Inferior parietal cortex (tissue), 1 donor: ENCODE results near the gene ARID1B.
"Not testable (repeated sequence)": the region's sequence is repeated elsewhere in the genome, so short reads cannot be mapped to it uniquely, and the experiment has no call there.

Source experiments
- DNase-seq: peaks from one replicate; pipeline ENCODE4 v3.0.0-alpha.2; 2016; ENCODE audit errors: extremely low spot score

The ARID1B gene

DNA sequence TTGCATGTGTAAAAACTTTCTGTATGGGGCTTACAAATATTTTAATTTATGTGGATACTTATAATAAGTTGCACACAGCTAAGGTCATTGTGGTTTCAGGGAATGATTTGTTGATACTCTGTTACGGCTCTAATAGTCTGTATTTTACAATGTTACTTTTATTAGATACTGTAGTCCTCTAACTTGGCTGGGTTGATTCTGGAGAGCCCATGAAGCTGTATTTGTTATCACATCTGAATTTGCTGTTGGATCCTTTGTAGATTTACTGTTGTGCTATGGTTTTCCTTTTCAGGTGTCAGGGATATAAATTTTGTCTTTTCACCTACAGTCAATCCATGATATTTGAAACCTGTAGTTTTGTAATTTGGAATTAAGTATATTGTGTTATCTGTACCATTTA, 161.0 kb downstream of the ARID1B start:
- no peak for DNase-seq

DNA sequence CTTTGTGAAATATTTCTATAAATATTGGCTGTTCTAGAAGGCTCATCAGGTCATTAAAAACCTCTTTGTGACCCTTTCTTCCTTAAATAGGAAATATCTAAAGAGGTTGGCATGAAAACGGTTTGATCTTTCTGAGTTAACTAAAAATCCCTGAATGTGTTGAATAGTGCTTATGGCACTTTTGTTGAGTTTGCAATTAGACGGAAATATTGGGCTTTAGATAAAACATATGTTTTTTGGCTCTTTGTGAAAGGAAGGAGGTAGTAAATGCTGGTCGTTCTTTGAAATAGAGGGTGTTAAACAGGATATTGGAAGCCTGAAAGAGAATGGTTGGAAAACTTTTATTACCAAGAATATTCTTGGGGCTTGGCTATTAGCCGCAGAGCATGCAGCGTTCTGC, 163.0 kb downstream of the ARID1B start:
- DNase-seq, result no peak

DNA sequence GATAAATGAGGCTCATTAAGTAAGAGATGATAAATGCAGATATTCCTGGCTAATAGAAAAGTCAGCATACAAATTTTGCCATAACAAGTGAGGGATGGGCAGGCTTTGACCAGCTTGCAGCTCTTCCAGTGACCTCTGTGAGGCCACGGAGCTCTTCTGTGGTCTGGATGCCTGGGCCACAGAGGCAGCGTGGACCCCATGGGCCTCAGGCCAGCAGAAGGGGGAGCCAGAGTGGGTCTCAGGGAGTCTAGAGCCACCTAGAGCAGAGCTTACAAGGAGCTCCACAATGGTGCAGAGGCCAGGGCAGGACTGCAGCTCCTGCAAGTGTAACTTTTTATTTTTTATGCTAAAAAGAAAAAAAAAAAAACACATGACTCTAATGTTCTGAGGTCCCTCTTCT, 165.1 kb downstream of the ARID1B start:
- DNase-seq, result no peak

DNA sequence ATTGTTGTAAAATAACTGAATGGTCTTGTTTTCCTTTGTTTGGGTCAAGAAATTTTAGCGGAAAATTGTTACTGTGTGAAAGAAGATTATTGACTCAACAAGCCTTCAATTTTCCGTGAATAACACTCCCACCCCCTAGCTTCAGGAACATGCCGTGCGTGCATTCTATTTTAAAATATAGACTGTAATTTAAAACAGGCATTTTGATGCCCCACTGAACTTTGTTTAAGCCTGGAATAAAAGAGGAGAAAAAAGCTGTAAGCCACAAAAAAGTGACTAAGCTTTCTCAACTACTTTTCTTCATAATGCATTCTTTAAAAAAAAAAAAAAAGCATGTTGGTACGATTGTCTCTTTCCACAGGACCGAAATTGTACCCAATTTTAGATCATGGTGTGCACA, 166.0 kb downstream of the ARID1B start:
- no peak for DNase-seq

DNA sequence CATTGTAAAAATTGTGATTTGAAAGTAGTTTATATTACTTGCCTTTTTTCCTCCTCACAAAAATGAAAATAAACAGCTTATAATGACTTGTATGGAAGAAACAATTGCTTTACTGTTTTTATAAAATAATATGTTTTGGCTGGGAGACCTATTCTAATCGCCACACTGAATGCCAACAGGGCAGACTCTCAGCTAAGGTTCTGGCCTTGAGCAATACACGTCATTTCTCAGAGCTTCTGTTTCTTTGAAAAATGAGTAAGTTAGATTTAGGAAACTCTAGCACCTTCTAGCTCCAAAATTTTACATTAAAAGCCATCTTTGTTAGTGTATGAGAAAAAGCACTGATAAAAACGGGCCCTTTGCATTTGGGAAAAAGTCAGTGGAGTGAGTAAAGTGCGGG, 166.6 kb downstream of the ARID1B start:
- DNase-seq, result no peak

DNA sequence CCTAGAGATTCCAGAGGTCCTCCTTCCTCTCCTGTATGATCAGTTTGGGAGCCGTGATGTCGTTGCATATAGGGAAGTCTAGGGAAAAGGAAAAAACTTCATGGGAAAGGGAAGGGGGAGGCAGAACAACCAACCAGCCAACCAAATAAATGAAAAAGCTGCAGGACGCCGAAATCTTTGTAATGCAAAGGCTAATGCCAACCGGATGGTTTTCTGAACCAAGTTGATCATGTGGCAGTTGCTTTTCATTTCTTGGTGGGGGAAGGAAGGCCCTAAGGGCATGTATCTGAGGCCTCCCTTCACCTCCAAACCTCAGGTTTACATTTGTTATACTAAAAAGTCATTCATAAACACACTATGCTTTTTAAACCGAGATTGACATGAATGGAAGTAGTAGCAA, 167.2 kb downstream of the ARID1B start:
- DNase-seq, result no peak

DNA sequence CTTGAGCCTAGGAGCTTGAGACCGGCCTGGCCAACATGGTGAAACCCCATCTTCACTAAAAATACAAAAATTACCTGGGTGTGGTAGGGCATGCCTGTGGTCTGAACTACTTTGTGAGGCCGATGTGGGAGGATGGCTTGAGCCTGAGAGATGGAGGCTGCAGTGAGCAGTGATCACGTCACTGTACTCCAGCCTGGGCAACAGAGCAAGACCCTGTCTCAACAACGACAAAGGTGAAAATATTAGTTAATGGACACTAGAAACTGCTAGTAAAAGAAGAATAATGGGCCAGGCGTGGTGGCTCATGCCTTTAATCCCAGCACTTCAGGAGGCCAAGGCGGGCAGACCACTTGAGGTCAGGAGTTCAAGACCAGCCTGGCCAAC, 168.6 kb downstream of the ARID1B start:
- not testable (repeated sequence) for DNase-seq

DNA sequence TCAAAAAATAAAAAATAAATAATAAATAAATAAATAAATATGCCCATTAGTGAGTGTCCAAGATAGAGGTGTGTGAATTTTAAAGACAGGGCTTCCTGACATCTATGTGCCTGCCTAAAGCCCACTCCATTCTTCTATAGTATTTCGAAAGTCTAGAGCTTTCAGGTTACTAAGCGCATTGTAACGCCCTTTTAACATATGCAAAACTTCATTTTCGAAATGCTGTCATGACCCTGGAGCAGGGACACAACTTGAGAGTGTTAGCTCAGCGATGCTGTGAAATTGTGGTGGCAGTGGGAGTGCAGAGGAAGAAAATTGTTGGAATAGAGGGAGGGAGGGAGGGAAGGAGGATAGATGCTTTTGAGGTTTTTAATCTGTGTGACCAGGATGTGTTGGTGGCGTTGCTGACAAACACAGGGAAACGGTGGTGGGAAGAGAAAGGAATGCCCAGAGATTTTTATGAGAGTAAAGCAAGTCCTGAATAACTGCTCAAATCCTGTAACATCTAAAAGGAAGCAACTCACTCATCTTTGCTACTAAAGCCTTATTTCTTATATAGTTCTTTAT, 169.3 kb downstream of the ARID1B start:
- DNase-seq, result no peak

DNA sequence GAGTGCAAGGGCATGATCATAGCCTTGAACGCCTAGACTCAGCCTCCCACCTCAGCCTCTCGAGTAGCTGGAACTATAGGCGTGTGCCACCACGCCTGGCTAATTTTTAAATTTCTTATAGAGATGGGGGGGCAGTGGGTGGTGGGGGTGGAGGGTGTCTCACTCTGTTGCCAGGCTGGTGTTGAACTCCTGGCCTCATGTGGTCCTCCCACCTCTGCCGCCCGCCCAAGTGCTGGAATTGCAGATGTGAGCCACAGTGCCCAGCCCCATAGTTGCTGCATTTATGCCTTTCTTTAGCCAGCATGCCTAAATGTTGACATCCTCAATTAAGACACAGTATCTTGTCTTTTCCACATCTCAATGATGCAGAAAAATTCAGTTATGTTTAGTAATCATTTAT, 171.1 kb downstream of the ARID1B start:
- DNase-seq, result no peak

DNA sequence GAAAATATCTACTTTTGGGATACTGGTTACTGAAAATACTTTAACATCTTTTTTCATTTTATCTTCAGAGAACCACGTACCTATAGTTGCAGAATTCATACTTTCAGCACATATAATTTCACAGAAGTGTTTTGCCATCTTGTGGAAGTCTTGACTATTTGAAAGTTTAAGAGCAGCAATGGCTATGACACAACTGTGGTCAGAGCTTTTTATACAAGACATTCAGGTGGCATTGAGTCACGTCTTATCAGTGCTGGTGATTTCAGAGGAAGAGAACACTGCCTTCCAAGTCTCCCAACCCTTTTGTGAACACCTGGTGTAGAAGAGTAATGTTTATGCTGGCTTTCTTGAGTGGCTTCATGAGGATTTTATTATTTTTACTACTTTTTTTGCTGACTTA, 171.6 kb downstream of the ARID1B start:
- no peak for DNase-seq

DNA sequence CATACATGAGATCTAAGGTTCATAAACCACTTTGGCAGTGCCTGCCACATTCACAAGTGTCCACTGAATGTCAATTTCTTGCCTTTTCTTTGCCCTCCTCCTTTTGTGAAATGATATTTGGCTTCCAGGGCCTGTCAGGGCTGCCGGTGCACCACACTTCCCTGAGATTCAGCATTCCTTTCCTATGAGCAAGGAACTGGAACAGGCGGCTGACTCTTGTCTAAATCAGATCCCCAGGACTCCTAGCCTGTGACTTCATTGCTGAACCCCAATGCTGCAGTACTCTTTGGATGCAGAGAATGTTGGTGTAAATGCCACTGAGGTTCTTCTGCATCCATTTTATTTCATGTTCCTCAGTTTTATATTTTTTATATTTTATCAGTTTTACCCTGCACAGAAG, 172.2 kb downstream of the ARID1B start:
- no peak for DNase-seq

DNA sequence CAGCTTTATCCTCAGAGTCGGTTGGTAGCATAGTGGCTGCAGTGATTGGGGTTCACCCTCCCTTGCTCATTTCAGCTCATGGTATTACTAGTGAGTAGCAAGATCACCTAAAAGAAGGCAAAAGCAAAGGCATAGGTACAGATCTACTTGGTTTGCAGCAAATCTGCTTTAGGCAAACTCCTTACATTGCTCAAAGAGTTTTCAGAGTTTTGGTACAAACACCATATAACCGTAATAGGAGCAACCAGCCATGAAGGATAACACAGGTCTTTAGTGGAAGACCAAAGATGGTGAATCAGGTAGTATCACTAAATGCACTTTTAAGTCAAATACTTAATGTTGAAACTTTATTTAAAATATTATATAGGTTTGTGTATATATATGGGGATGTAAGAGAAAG, 172.9 kb downstream of the ARID1B start:
- DNase-seq, result no peak

DNA sequence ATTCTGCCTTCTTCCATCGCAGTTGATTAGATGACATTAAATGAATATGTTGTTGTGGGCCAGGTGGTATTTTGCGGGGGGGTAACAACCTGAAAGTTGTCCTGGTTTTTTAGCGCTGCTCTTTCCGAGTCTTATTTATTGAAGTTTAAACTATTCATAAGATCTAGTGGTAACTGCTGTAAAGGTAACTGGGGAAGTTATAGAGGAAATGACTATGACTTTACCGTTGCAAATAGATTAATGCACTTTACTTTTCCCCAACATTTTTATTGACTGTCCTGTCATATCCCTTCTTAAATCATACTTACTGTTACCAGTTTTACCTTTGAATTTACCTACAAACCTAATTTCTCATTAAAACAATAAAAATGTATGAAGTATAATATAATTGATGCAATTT, 173.4 kb downstream of the ARID1B start:
- no peak for DNase-seq

DNA sequence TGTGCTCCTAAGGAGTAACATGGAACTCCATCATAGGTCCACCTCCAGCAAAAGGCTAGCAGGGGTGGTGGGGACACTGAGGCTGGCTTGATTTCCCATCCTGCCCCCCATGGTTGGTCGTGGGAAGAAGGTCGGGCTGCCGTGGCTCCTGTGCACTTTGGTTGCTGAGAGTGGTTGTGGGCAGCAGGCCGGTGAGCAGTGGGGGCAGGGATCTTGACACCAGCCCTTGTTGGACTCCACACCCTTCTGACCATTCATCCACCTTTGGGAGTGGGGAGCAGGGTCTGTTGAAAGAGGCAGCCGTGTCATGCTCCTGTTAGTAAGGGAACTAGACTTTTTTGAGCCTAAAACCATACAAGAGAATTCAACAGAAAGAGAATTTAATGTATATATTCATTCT, 175.2 kb downstream of the ARID1B start:
- DNase-seq, result no peak

DNA sequence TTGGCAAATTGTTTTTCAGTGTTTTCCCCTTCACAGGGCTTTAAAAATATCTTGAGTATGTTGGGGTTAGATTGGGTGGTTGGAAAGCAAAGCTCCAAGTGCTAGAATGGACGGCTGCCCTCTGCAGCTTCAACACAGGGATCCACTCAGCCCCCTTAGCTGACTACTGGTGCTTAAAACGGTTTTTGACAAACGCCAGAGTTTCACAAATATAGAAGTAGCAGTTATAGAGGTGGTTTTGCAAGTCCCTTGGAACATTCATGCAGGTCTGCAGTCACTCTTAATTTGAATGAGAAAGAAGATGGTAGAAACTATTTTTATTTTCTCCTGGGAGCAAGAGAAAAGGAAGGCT, 175.9 kb downstream of the ARID1B start:
- DNase-seq, result no peak

DNA sequence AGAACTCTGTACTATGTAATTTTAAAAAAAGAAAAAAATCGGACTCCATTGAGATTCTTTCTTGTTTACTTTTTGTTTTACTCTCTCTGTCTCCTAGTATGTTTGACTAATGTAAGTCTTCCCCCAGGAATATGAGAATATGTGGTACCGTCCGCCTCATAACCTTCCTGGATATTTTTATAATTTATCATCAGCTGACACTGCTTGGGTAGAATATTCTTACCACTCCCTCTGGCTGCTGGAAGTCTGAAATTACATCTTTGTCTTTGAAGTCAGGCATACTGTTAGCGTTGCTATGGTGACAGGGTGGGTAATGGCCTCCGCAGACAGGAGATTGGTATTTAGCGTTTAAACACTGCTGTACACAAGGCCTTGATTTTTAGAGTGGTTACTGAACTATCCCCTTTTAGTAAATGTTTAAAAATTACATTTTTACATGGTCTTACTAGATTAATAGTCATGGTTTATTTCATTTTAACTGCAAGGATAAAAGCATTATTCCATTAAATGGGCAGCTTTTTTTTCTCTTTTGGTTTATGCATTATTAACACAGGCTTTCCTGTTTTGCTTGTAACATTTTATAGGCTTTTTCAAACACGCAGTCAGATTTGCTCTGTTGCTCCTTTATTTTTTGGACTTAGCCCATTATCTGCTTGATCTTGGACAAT, 176.4 kb downstream of the ARID1B start:
- DNase-seq, result peak; percentile 55

DNA sequence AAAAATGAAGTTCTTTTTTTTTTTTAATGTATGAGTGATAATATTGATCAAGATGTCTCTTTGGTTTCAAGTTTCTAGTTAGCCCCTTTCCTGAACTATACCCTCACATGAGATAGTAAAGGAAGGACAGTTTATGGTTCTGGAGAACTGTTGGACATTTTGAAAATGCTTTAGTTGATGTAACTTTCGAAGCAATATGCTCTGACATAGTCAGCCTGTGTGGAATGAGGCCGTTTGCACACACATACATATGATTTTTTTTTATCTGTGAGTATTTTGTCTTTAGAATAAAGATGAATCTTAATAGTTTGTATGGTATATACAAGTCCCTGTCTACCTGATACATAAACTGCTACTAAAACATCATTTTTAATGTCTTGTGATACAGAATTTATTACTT, 177.0 kb downstream of the ARID1B start:
- no peak for DNase-seq

DNA sequence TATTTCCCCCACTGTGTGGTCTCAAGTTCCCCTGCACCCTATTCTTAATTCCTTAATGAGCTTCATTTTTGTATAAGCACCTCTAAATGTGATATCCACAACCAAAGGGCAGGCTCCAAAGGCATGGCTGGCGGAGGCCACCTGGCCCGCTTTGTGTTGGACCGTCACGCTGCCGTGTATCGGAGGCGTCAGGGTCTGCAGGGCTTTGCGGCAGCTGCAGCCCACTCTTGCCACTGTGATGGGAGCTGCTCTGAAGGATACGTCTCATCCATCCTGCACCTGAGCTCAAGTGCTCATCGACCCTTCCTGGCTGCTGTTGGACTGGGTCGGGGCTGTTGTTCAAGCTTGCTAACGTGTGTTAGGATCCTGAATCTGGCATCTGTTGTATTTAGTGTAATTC, 177.6 kb downstream of the ARID1B start:
- DNase-seq, result no peak

DNA sequence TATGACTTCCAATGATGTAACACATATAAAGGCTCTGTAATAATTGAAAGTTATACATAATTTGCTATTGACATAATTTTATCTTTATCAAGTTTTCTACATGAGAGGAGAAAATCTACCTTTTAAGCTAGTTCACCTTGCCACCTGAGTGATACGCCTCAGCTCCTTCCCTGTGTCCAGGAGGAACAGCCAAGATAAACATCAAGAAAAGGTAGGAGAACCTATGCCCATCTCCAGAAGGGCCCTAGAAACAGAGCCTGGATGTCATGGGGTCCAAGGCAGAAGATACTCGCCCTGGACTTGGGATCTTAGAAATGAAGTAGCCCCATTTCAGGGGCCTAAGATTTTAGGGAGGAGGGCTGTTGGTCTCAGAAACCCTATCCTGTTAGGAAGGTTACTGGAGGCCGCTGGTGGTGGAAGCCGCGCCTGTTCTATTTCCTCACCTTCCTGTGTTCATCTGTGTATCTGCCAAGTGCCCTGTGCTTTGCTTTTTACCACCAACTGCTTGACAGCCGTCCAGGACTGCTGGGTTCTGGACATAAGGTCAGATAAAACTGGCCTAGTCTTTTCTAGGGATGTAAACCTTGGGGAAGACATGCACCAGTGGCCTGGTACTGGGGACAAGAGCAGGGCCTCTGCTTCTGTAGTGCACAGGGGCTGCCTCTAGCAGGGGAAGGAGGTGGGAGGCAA, 178.5 kb downstream of the ARID1B start:
- DNase-seq, result no peak

DNA sequence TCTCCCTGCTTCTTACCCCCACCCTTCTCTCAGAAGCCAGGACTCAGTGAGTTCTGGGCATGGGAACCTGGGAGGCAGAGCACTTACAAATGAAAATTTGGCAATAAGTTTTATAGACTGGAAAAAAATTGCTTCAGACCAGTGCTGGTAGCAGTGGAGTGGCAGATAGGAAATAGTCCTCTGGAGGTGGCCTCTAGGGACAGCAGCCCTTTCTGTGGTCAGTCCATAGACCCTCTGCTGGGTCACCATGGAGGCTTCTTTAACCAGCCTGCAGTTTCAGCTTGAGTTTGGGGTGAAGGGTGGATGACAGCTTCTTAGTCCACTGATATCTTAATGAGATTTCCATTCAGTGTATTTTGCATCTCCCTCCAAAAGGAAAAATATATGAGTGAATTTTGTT, 179.1 kb downstream of the ARID1B start:
- no peak for DNase-seq

DNA sequence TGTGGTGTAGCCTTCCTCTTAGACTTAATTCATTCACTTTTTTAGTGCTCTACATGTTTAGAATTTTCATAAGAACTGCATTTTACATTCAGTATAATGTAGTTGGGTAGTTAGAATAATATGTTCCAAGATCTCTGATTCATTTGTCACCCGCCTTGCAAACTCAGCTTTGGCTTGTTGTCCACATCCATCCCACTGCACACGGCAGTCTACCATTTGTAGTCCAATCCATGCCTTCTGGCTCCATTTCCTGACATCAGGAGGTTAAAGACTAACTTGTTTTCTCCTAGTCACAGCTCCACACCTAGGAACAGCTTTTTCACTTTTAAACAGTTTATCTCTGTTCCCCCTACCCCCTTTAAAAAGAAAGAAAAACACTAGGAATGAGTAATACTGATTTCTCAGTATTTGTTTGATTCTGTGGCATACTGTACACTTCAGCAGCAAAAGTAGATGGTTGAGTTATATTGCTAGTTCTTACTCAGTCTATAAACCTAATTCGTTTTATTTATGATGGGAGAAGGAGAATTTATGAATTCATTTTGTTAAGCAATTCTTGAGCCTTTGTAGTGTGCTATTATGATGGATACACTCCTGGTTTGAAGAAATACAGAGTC, 180.9 kb downstream of the ARID1B start:
- no peak for DNase-seq

DNA sequence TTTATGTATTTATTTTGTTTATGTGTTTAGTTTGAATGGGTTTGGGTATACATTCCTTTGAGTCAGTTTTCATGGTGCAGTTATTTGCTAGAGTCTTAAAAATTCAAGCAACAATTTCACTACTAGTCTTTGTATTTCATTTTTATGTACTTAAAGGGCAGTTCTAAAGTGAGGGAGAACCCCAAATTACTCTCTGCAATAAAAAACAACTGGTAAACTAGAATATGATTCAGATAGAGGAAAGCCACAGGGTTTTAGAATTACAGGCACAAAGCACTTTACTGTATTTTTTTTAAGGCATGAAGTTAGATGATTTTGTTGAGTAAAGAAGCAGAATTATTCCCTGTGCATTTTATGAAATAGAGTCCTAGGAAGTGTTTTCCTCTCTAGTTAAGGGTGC, 183.3 kb downstream of the ARID1B start:
- no peak for DNase-seq

DNA sequence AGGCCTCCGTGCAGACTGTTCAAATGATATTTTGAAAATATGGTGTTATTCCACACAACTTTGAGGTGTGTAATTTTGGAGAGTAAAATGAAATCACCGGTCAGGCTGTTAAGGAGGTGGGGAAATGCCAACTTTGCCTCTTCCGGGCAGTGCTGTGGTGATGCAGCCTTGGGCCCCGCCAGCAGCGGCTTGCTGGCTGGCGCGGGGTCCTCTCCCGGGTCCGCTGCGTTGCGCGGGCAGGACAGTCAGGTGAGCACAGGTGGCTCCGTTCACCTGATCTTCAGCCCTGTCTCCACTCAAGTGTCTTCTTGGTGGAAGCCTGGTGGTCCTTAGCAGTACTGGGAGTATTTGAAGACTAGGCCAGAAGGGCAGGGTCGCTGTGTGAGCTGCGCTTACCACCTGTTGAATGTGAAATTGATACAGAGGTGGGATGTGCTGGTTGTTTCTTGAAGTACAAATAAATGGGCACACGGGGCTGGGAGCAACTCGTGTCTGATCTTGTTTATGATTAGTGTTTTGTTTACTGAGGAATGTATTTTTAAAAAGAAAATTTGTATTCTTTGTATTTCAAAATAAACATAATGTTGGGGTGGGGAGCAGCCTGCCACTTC, 184.2 kb downstream of the ARID1B start:
- no peak for DNase-seq
